Astrocyte (in vitro differentiated cells and primary cell): ENCODE measurements around the gene CDK6.

Experiments used
- EZH2 ChIP-seq: IDR thresholded peaks from 2 replicates; pipeline ENCODE4 v1.6.1; 2012; ENCODE audit warnings: mild to moderate bottlenecking, low read length, inconsistent platforms; ENCODE audit not compliant: insufficient read depth
- TF ChIP-seq, protein P1 (sequence below): IDR thresholded peaks from 2 replicates; pipeline ENCODE4 v1.5.1; 2011; ENCODE audit warnings: low read depth, mild to moderate bottlenecking, inconsistent platforms, low read length, moderate library complexity; ENCODE audit not compliant: insufficient read depth

DNA sequence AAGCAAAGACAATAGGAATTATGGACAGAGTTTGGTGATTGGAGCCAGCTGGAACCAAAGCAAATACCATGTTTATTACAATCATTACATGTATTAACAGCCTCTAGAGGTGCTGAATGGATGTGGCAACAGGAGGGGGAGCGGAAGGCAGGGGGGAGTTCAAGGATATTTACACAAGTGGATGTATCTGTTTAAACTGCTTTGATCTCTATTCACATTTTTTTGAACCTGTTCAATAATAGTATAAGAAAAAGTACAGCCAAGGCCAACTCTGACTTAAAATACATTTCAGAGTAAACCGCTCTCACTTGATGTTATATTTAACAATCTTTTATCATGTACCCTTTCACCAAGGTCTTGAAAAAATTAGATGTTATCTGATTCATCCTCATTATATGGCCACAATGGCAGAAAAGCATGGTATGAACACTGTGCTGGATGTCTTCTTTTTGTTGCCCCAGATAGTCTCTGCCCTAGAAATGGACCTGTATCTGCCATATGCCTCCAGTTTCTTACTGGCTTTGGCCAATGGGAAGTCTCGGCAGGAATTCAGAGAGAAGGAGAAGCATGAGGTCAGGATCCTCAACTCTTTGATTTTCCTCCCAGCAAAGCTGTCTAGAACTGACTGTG lies 158.0 kb downstream of the CDK6 start:
- TF ChIP-seq EZH2 = no peak
- TF ChIP-seq, protein P1, sequence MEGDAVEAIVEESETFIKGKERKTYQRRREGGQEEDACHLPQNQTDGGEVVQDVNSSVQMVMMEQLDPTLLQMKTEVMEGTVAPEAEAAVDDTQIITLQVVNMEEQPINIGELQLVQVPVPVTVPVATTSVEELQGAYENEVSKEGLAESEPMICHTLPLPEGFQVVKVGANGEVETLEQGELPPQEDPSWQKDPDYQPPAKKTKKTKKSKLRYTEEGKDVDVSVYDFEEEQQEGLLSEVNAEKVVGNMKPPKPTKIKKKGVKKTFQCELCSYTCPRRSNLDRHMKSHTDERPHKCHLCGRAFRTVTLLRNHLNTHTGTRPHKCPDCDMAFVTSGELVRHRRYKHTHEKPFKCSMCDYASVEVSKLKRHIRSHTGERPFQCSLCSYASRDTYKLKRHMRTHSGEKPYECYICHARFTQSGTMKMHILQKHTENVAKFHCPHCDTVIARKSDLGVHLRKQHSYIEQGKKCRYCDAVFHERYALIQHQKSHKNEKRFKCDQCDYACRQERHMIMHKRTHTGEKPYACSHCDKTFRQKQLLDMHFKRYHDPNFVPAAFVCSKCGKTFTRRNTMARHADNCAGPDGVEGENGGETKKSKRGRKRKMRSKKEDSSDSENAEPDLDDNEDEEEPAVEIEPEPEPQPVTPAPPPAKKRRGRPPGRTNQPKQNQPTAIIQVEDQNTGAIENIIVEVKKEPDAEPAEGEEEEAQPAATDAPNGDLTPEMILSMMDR = no peak
